T-helper 1 cell treated with Interleukin-12 subunit alpha and Interleukin-12 subunit beta and Interleukin-4 antibody, amounts not matched to agents 30 ng/mL and 1 ng/mL, for 36 hours (primary cell): ENCODE results near the gene USP25. TPM values are rescaled to one million over a fixed set of nuclear protein-coding genes. Genes with fewer than 3 reads are reported as not detected.

ENCODE experiments used
- intact Hi-C: fragments of 100-400 bp; cut with micrococcal nuclease; formaldehyde crosslinking; loops from one replicate; pipeline ENCODE4 v1.15.1; 2024
- total RNA-seq: library from RNA; stranded (reverse); gene quantifications from 2 replicates; pipeline ENCODE4 v1.2.3, GENCODE V29; 2022

Gene USP25
- total RNA-seq, 1 donor from 2014 or later: 42.7 TPM

- intact Hi-C loops: no loop called here
Observed at GRCh38 chr21:15928686-15929425, 199.1 kb downstream of the USP25 start.

GRCh38 chr21:15929536-15929935 lies 199.8 kb downstream of the USP25 start:
- intact Hi-C loops: no loop called here
